Measurements from ENCODE around the gene KPNA2. TPM values are rescaled to one million over a fixed set of nuclear protein-coding genes. Genes with fewer than 3 reads are reported as not detected.
A peak's percentile ranks its signal among the peaks of the same experiment; 100 is the strongest.

Gene KPNA2
- total RNA-seq, 1 donor from 2014 or later, result 19.2 TPM

DNA sequence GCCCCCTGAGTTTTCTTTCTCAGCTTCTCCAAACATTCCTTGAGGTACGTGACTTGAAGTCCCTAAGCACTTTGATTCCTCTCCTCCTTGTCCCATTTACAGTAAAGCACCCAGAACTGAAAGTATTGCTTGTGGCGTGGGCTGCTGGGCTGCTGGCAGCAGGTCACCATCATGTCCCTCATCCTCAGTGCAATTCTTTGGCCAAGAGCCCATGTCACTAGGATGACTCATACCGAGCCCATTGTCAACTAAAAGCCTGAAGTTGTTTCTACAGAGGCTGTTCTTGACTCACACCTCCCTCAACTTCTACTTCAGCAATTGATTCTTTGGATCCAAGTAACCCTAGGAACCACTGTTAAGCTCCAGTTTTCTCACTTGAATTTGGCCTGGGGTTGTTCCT lies 54.3 kb downstream of the KPNA2 start:
- no peaks in the 10 kb centered on the region for H3K36me3 ChIP-seq
- no peaks in the 10 kb centered on the region for H3K27me3 ChIP-seq (ENCODE audit: low read depth)
- no peak overlapping the region for H3K4me3 ChIP-seq
- DNase-seq, result peak; percentile 32
- H3K9me3 ChIP-seq (replicated peaks), result no peaks in the 10 kb centered on the region
- peak overlapping the region; percentile 38 for H3K27ac ChIP-seq (replicated peaks)
- H3K4me1 ChIP-seq, result peaks cover 26% of the 10 kb centered on the region
- intact Hi-C loops (cut with micrococcal nuclease), result no loop called here
- TF ChIP-seq, protein P1, sequence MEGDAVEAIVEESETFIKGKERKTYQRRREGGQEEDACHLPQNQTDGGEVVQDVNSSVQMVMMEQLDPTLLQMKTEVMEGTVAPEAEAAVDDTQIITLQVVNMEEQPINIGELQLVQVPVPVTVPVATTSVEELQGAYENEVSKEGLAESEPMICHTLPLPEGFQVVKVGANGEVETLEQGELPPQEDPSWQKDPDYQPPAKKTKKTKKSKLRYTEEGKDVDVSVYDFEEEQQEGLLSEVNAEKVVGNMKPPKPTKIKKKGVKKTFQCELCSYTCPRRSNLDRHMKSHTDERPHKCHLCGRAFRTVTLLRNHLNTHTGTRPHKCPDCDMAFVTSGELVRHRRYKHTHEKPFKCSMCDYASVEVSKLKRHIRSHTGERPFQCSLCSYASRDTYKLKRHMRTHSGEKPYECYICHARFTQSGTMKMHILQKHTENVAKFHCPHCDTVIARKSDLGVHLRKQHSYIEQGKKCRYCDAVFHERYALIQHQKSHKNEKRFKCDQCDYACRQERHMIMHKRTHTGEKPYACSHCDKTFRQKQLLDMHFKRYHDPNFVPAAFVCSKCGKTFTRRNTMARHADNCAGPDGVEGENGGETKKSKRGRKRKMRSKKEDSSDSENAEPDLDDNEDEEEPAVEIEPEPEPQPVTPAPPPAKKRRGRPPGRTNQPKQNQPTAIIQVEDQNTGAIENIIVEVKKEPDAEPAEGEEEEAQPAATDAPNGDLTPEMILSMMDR (IDR thresholded peaks at IDR 0.05; ENCODE audit: borderline replicate concordance), result no peak

DNA sequence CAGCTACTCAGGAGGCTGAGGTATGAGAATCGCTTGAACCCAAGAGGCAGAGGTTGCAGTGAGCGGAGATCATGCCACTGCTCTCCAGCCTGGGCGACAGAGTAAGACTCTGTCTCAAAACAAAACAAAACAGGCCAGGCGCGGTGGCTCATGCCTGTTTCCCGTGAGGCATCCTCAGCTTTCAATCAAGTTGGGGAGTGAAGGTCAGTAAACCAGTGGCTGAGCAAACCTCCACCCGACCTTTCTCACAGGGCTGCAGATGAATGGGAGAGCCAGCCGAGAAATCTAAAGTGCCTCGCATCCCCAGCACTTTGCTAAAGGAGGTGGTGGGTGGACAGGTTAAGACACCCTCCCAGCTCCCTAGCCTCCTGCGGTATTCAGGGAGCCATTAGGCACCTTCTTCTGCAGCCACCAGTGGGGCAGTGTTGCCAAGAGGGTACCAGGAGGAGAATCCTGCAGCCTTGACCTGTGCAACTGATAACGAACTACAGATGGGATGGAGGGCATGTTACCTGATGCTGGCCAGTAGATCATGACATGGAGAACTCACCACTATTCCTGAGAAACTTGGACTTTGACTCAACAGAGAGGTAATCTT lies 59.0 kb downstream of the KPNA2 start:
- Histone ChIP-seq H3K9me3 (replicated peaks) (no peaks in the 10 kb centered on the region), H3K4me1 (peaks cover 10% of the 10 kb centered on the region), H3K36me3 (no peaks in the 10 kb centered on the region), H3K27me3 (ENCODE audit: low read depth) (no peaks in the 10 kb centered on the region), H3K4me3 (no peak overlapping the region), H3K27ac (replicated peaks) (no peak overlapping the region)
- intact Hi-C loops (cut with micrococcal nuclease), result no loop called here
- TF ChIP-seq, protein P1 (IDR thresholded peaks at IDR 0.05; ENCODE audit: borderline replicate concordance), result no peak
- no peak for DNase-seq

DNA sequence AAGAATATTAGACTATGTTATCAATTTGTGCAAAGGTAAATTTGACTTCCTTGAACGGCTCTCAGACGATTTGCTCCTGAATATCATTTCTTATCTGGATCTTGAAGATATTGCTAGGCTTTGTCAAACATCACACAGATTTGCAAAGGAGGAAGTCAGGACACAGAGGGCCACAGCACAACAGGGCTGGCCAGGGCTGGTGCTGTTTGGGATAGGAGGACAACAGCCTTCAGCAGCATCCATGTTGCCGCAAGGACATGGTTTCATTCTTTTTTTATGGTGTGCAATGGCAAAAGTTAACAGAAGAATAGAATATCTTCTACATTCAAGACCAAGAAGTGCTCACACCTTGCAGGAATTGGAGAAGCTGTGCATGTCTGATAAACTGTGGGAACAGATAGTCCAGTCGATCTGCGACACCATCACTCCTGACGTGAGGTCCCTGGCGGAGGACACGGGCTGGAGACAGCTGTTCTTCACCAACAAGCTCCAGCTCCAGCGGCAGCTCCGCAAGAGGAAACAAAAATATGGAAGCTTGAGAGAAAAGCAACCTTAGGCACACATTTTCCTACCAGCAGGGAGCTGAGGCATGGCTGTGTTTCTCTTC lies 59.8 kb downstream of the KPNA2 start:
- peaks cover 2% of the 10 kb centered on the region for H3K4me1 ChIP-seq
- H3K9me3 ChIP-seq (replicated peaks), result no peaks in the 10 kb centered on the region
- H3K27ac ChIP-seq (replicated peaks), result no peak overlapping the region
- TF ChIP-seq, protein P1 (IDR thresholded peaks at IDR 0.05; ENCODE audit: borderline replicate concordance), result no peak
- DNase-seq, result no peak
- H3K4me3 ChIP-seq, result no peak overlapping the region
- no peaks in the 10 kb centered on the region for H3K36me3 ChIP-seq
- intact Hi-C loops (cut with micrococcal nuclease), result no loop called here
- H3K27me3 ChIP-seq (ENCODE audit: low read depth), result no peaks in the 10 kb centered on the region

DNA sequence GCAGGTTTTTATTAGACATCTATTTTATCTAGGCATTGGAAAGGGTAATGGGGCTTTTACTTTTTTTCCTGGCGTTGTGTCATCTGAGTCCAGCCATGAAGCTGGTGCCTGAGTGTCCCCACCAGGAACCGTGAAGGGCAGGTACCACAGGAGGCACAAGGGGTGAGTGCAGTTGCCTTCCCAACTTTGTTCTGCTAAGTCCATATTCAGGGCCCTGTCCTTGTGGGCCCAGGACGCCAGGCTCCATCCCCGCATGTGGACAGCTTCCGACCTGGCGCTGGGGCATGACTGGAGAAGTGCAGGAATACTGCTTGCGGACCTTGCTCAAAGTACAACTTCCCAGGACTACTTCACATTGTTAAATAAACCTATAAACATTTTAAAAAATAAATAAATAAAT lies 60.6 kb downstream of the KPNA2 start:
- TF ChIP-seq, protein P1 (IDR thresholded peaks at IDR 0.05; ENCODE audit: borderline replicate concordance), result no peak
- no peaks in the 10 kb centered on the region for H3K36me3 ChIP-seq
- H3K27ac ChIP-seq (replicated peaks), result no peak overlapping the region
- no peaks in the 10 kb centered on the region for H3K27me3 ChIP-seq (ENCODE audit: low read depth)
- H3K4me1 ChIP-seq, result peaks cover 3% of the 10 kb centered on the region
- no peak for DNase-seq
- H3K9me3 ChIP-seq (replicated peaks), result no peaks in the 10 kb centered on the region
- H3K4me3 ChIP-seq, result no peak overlapping the region
- intact Hi-C loops (cut with micrococcal nuclease), result no loop called here

Other genes with a start within 250 kb of the KPNA2 start
- gene BPTF, start 210.2 kb upstream of the KPNA2 start, total RNA-seq, result 79.2 TPM
- gene C17orf58, start 39.3 kb upstream of the KPNA2 start, total RNA-seq, result 6.6 TPM
- 99.9 TPM for gene AMZ2, start 212.3 kb downstream of the KPNA2 start, total RNA-seq